A549 (cell line): ENCODE data around the gene SLC28A1.
A peak's percentile ranks its signal among the peaks of the same experiment; 100 is the strongest.

Experiments used
- CEBPB ChIP-seq, 2 experiments: fragments of >200 bp in 1 of 2; sonication (Bioruptor Twin) in 1 of 2; formaldehyde crosslinking in 1 of 2; IDR thresholded peaks; 2 replicates each; pipeline ENCODE4 v1.6.1; 2012 to 2016
- CHD2 ChIP-seq: fragments of 150-350 bp; IDR thresholded peaks from 2 replicates; pipeline ENCODE4 v1.6.1; 2014; ENCODE audit warnings: low read length; ENCODE audit not compliant: partially characterized antibody
- EP300 ChIP-seq, 2 experiments: fragments of >200 bp; sonication (Bioruptor Twin); formaldehyde crosslinking; IDR thresholded peaks; 2 replicates in 1 of 2; 3 replicates in 1 of 2; pipeline ENCODE4 v1.6.1; 2016 to 2017
- ESRRA ChIP-seq: fragments of 150-350 bp; IDR thresholded peaks from 2 replicates; pipeline ENCODE4 v1.6.1; 2014; ENCODE audit warnings: mild to moderate bottlenecking, low read length, borderline replicate concordance
- HDAC2 ChIP-seq: fragments of 200-600 bp; sonication (generic); IDR thresholded peaks from 2 replicates; pipeline ENCODE4 v1.6.1; 2016
- PHF8 ChIP-seq: fragments of 200-600 bp; sonication (generic); IDR thresholded peaks from 2 replicates; pipeline ENCODE4 v1.6.1; 2016; ENCODE audit warnings: low read depth, mild to moderate bottlenecking, antibody characterized with exemption, moderate library complexity, borderline replicate concordance
- POLR2A ChIP-seq: IDR thresholded peaks from 2 replicates; pipeline ENCODE4 v1.6.1; 2012; ENCODE audit warnings: mild to moderate bottlenecking, low read length
- RAD21 ChIP-seq, 2 experiments: fragments of >200 bp in 1 of 2; sonication (Bioruptor Twin) in 1 of 2; formaldehyde crosslinking in 1 of 2; IDR thresholded peaks in 1 of 2; conservative IDR thresholded peaks in 1 of 2; 2 replicates in 1 of 2; 3 replicates in 1 of 2; pipeline ENCODE4 v1.6.1; 2012 to 2018; ENCODE audit warnings: inconsistent platforms in 1 of 2
- RCOR1 ChIP-seq: fragments of 150-350 bp; IDR thresholded peaks from 2 replicates; pipeline ENCODE4 v1.6.1; 2014; ENCODE audit warnings: antibody characterized with exemption, low read length, low read depth
- SMC3 ChIP-seq: fragments of >200 bp; sonication (Bioruptor Twin); formaldehyde crosslinking; IDR thresholded peaks from 3 replicates; pipeline ENCODE4 v1.6.1; 2018; ENCODE audit warnings: inconsistent platforms
- SREBF2 ChIP-seq: fragments of 450-650 bp; IDR thresholded peaks from 2 replicates; pipeline ENCODE4 v1.6.1; 2014; ENCODE audit warnings: mild to moderate bottlenecking, moderate library complexity
- TP53 ChIP-seq: fragments of 250-450 bp; sonication (Bioruptor Pico); IDR thresholded peaks from 2 replicates; pipeline ENCODE4 v1.5.0; 2021; ENCODE audit warnings: mild to moderate bottlenecking, moderate library complexity
- TF ChIP-seq, protein P1 (sequence below): IDR thresholded peaks from 2 replicates; pipeline ENCODE4 v1.6.1; 2012
- TF ChIP-seq, protein P2 (sequence below): fragments of >200 bp; sonication (Bioruptor Twin); formaldehyde crosslinking; IDR thresholded peaks from 3 replicates; pipeline ENCODE4 v1.5.1; 2016

DNA sequence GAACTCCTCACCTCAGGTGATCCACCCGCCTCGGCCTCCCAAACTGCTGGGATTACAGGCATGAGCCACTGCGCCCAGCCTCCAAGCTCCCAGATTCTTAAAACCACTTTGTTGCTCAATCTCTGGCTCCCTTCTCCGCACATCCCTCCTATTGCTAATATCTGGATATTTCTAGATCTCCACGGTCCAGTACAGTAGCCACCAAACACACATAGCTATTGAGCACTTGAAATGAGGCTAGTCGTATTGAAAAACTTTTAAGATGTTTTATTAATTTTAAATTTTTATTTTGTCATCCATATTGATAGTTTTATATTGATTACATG is 44.3 kb downstream of the SLC28A1 start:
- TF ChIP-seq, protein P1, sequence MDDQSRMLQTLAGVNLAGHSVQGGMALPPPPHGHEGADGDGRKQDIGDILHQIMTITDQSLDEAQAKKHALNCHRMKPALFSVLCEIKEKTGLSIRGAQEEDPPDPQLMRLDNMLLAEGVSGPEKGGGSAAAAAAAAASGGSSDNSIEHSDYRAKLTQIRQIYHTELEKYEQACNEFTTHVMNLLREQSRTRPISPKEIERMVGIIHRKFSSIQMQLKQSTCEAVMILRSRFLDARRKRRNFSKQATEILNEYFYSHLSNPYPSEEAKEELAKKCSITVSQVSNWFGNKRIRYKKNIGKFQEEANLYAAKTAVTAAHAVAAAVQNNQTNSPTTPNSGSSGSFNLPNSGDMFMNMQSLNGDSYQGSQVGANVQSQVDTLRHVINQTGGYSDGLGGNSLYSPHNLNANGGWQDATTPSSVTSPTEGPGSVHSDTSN = no peak
- TF ChIP-seq, protein P2, sequence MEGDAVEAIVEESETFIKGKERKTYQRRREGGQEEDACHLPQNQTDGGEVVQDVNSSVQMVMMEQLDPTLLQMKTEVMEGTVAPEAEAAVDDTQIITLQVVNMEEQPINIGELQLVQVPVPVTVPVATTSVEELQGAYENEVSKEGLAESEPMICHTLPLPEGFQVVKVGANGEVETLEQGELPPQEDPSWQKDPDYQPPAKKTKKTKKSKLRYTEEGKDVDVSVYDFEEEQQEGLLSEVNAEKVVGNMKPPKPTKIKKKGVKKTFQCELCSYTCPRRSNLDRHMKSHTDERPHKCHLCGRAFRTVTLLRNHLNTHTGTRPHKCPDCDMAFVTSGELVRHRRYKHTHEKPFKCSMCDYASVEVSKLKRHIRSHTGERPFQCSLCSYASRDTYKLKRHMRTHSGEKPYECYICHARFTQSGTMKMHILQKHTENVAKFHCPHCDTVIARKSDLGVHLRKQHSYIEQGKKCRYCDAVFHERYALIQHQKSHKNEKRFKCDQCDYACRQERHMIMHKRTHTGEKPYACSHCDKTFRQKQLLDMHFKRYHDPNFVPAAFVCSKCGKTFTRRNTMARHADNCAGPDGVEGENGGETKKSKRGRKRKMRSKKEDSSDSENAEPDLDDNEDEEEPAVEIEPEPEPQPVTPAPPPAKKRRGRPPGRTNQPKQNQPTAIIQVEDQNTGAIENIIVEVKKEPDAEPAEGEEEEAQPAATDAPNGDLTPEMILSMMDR = no peak
- TF ChIP-seq POLR2A (no peak), SREBF2 (no peak), ESRRA (no peak), PHF8 (no peak), CEBPB (IDR thresholded peaks at IDR 0.05) (0 out of 4 replicates have a peak, but pooled peaks of 1 of the 2 experiments have one; percentile 20), RAD21 (conservative IDR thresholded peaks at IDR 0.05 in 1 of 2, IDR thresholded peaks at IDR 0.05 in 1 of 2) (no peak), CHD2 (no peak), SMC3 (no peak), TP53 (CRISPR knock-in tag) (no peak), EP300 (IDR thresholded peaks at IDR 0.05) (no peak), HDAC2 (no peak), RCOR1 (no peak)
